Skeletal muscle satellite cell (primary cell): ENCODE measurements around the gene PDHA1. TPM values are rescaled to one million over a fixed set of nuclear protein-coding genes. Genes with fewer than 3 reads are reported as not detected.

Experiments
- H3K27me3 ChIP-seq: 2 replicates; pipeline ENCODE4 v1.7.0; 2013; ENCODE audit warnings: low read length; ENCODE audit not compliant: control insufficient read depth, insufficient read depth
- H3K36me3 ChIP-seq: 2 replicates; pipeline ENCODE4 v1.7.0; 2013; ENCODE audit warnings: mild to moderate bottlenecking, control low read depth, low read length; ENCODE audit not compliant: insufficient read depth
- H3K4me1 ChIP-seq: 2 replicates; pipeline ENCODE4 v1.7.0; 2013; ENCODE audit warnings: low read length; ENCODE audit not compliant: control insufficient read depth, insufficient read depth
- H3K4me2 ChIP-seq: 2 replicates; pipeline ENCODE4 v1.7.0; 2013; ENCODE audit warnings: mild to moderate bottlenecking, low read length
- H3K4me3 ChIP-seq: 2 replicates; pipeline ENCODE4 v1.7.0; 2013; ENCODE audit warnings: low read length
- H3K9ac ChIP-seq: 2 replicates; pipeline ENCODE4 v1.7.0; 2013; ENCODE audit warnings: mild to moderate bottlenecking, low read depth, low read length, moderate library complexity
- H3K9me3 ChIP-seq: replicated peaks from 2 replicates; pipeline ENCODE4 v1.7.0; 2013; ENCODE audit warnings: mild to moderate bottlenecking, control low read depth, low read length
- total RNA-seq: library from RNA; depleted of rRNA; stranded (reverse); fragments of >200 nt; gene quantifications from 2 replicates; pipeline ENCODE4 v1.2.3, GENCODE V29; 2012; rRNA removed

PDHA1 gene
- total RNA-seq, result 44.6 and 70.7 TPM in 2 replicates

- Histone ChIP-seq H3K4me3 (peak within 1 kb of the TSS; percentile 94), H3K4me1 (peaks cover 5% of the 10 kb centered on the region), H3K27me3 (no peaks in the 10 kb centered on the region), H3K9me3 (no peaks in the 10 kb centered on the region), H3K9ac (peak within 1 kb of the TSS; percentile 83), H3K4me2 (peak within 1 kb of the TSS; percentile 84), H3K36me3 (no peaks in the 10 kb centered on the region)
Observed at GRCh38 chrX:19343535-19344408, at the start of gene PDHA1. Gene PDHA1, plus strand, starts transcription at chrX:19343927. Its CDS starts 111 bp downstream, at chrX:19344038.

DNA sequence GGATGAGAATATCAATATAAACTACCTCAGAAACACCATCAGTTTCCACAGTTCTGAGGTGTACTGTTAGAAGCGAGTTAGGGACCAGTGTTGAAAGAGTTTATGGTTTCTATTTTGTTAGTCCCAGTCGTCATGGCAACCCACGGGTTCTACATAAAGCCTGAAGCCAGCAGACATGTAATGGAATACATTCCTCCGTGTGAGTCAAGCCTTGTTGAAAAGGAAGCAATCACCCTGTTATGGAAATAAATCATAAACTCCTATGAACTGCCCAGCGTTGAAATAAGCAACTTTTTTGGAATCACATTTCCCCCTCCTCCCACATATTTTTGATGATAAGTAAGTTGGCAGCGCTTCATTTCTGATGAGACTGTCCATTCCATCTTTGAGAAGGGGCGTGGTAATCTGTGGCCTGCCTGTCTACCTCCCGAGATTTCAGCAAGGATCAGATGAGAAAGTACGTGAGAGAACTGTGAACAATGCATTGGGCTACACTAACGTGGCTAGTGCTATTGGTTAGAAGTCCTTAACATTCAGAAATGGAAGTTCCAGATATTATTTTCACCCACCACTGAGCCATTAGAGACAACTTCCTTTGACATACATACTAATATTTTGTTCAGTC, 40.4 kb upstream of the PDHA1 start:
- Histone ChIP-seq H3K27me3 (no peaks in the 10 kb centered on the region), H3K36me3 (no peaks in the 10 kb centered on the region), H3K9ac (no peak overlapping the region)

GRCh38 chrX:19326567-19326966, 17.2 kb upstream of the PDHA1 start:
- no peaks in the 10 kb centered on the region for H3K4me1 ChIP-seq
- H3K9me3 ChIP-seq, result no peaks in the 10 kb centered on the region
- no peaks in the 10 kb centered on the region for H3K36me3 ChIP-seq
- no peak overlapping the region for H3K4me2 ChIP-seq
- H3K4me3 ChIP-seq, result no peak overlapping the region
- peaks cover 5% of the 10 kb centered on the region for H3K27me3 ChIP-seq
- no peak overlapping the region for H3K9ac ChIP-seq

More for the DNA sequence above, 40.4 kb upstream of the PDHA1 start:
- Histone ChIP-seq H3K4me3 (no peak overlapping the region), H3K9me3 (no peaks in the 10 kb centered on the region), H3K4me1 (no peaks in the 10 kb centered on the region), H3K4me2 (peak overlapping the region; percentile 3)

- peaks cover 7% of the 10 kb centered on the region for H3K9me3 ChIP-seq
- no peaks in the 10 kb centered on the region for H3K36me3 ChIP-seq
- no peak overlapping the region for H3K4me3 ChIP-seq
- no peak overlapping the region for H3K9ac ChIP-seq
- no peaks in the 10 kb centered on the region for H3K4me1 ChIP-seq
- H3K4me2 ChIP-seq, result no peak overlapping the region
- peaks cover 18% of the 10 kb centered on the region for H3K27me3 ChIP-seq
Observed at GRCh38 chrX:19331831-19332230, 11.9 kb upstream of the PDHA1 start.

DNA sequence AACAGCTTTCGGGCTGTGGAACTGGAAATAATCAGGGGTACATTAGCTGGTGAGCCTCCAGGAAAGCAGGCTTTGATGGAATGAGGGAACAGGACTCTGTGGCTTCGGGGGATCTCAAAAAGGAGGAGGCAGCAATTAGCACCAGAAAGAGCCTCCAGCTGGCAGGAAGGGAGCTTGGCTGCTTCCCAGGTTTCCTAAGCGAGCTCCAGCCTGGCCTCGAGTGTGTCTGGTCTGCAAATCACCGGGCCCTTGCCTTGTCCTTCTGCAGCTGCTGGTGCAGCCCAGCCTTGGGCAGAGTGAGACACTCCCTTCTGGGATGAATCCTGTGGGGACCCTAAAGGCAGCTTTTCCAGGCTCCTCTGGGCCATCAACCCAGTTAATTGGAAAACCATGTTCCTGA, 10.7 kb upstream of the PDHA1 start:
- Histone ChIP-seq H3K9me3 (peaks cover 7% of the 10 kb centered on the region), H3K4me1 (no peaks in the 10 kb centered on the region), H3K27me3 (peaks cover 18% of the 10 kb centered on the region), H3K36me3 (no peaks in the 10 kb centered on the region), H3K9ac (no peak overlapping the region), H3K4me2 (peak overlapping the region; percentile 42), H3K4me3 (peak overlapping the region; percentile 30)

- Histone ChIP-seq H3K4me2 (no peak overlapping the region), H3K4me1 (no peaks in the 10 kb centered on the region), H3K36me3 (no peaks in the 10 kb centered on the region), H3K27me3 (peaks cover 14% of the 10 kb centered on the region), H3K9ac (no peak overlapping the region), H3K4me3 (no peak overlapping the region), H3K9me3 (peaks cover 7% of the 10 kb centered on the region)
Observed at GRCh38 chrX:19334945-19335626, 8.6 kb upstream of the PDHA1 start.

GRCh38 chrX:19342331-19342906, 1.3 kb upstream of the PDHA1 start:
- H3K4me3 ChIP-seq, result no peak overlapping the region
- no peak overlapping the region for H3K9ac ChIP-seq
- no peaks in the 10 kb centered on the region for H3K9me3 ChIP-seq
- H3K4me2 ChIP-seq, result peak overlapping the region; percentile 1
- H3K4me1 ChIP-seq, result peaks cover 5% of the 10 kb centered on the region
- no peaks in the 10 kb centered on the region for H3K36me3 ChIP-seq
- H3K27me3 ChIP-seq, result no peaks in the 10 kb centered on the region

GRCh38 chrX:19343085-19343534, 617 bp upstream of the PDHA1 start:
- no peaks in the 10 kb centered on the region for H3K9me3 ChIP-seq
- peak overlapping the region; percentile 56 for H3K9ac ChIP-seq
- no peaks in the 10 kb centered on the region for H3K27me3 ChIP-seq
- H3K36me3 ChIP-seq, result no peaks in the 10 kb centered on the region
- peaks cover 5% of the 10 kb centered on the region for H3K4me1 ChIP-seq
- peak overlapping the region; percentile 80 for H3K4me2 ChIP-seq
- H3K4me3 ChIP-seq, result peak overlapping the region; percentile 94

GRCh38 chrX:19344661-19345060, 934 bp downstream of the PDHA1 start:
- H3K36me3 ChIP-seq, result no peaks in the 10 kb centered on the region
- peak overlapping the region; percentile 83 for H3K9ac ChIP-seq
- peak overlapping the region; percentile 94 for H3K4me3 ChIP-seq
- H3K9me3 ChIP-seq, result no peaks in the 10 kb centered on the region
- peak overlapping the region; percentile 84 for H3K4me2 ChIP-seq
- H3K27me3 ChIP-seq, result no peaks in the 10 kb centered on the region
- H3K4me1 ChIP-seq, result peaks cover 5% of the 10 kb centered on the region

- no peak overlapping the region for H3K4me3 ChIP-seq
- no peak overlapping the region for H3K9ac ChIP-seq
- H3K36me3 ChIP-seq, result peaks cover 7% of the 10 kb centered on the region
- no peaks in the 10 kb centered on the region for H3K27me3 ChIP-seq
- H3K4me2 ChIP-seq, result no peak overlapping the region
- H3K9me3 ChIP-seq, result no peaks in the 10 kb centered on the region
- H3K4me1 ChIP-seq, result peaks cover 4% of the 10 kb centered on the region
Observed at GRCh38 chrX:19347916-19348315, 4.2 kb downstream of the PDHA1 start.

GRCh38 chrX:19349264-19349663, 5.5 kb downstream of the PDHA1 start:
- Histone ChIP-seq H3K4me1 (no peaks in the 10 kb centered on the region), H3K9ac (no peak overlapping the region), H3K9me3 (no peaks in the 10 kb centered on the region), H3K27me3 (no peaks in the 10 kb centered on the region), H3K36me3 (peaks cover 7% of the 10 kb centered on the region), H3K4me2 (no peak overlapping the region), H3K4me3 (no peak overlapping the region)
